GM12875 (cell line): ENCODE results near the gene FPR1.

Source experiments
- H3K4me3 ChIP-seq: one replicate; pipeline ENCODE4 v1.5.1; 2011; ENCODE audit warnings: low read depth, low read length, control low read depth
- TF ChIP-seq, protein P1 (sequence below): IDR thresholded peaks from 2 replicates; pipeline ENCODE4 v1.5.1; 2011; ENCODE audit warnings: low read depth, mild to moderate bottlenecking, control low read depth, inconsistent platforms, low read length, moderate library complexity, borderline replicate concordance; ENCODE audit not compliant: insufficient read depth

The FPR1 gene

DNA sequence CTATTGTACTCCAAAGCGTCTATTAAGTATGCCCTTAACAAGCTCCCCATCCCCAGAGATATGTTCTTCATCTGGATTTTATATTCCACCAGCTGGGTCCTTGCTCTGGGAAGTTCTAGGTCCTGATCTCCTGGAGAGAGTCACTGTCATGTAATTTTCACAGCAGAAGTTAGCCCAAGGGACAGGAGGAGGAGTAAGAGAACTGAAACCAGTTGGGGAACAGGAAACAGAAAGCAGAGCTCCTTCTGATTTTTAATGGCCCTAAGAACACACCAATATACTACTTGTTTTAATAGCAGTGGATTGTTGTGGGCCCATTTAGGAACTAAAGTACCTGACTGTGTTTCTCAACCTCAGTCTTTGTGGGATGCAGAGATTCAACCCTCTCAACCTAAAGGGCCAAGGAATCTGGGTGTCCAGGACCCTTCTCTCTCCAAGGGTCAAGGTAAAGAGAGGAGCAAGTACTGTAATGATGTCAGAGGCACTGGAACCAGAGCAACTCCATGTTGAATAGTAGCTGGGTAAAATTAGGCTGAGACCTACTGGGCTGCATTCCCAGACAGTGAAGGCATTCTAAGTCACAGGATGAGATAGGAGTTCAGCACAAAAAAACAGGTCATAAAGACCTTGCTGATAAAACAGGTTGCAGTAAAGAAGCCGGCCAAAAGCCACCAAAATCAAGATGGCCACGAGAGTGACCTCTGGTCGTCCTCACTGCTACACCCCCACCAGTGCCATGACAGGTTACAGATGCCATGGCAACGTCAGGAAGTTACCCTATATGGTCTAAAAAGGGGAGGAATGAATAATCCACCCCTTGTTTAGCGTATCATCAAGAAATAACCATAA, 35.2 kb upstream of the FPR1 start:
- H3K4me3 ChIP-seq, result no peak overlapping the region
- TF ChIP-seq, protein P1, sequence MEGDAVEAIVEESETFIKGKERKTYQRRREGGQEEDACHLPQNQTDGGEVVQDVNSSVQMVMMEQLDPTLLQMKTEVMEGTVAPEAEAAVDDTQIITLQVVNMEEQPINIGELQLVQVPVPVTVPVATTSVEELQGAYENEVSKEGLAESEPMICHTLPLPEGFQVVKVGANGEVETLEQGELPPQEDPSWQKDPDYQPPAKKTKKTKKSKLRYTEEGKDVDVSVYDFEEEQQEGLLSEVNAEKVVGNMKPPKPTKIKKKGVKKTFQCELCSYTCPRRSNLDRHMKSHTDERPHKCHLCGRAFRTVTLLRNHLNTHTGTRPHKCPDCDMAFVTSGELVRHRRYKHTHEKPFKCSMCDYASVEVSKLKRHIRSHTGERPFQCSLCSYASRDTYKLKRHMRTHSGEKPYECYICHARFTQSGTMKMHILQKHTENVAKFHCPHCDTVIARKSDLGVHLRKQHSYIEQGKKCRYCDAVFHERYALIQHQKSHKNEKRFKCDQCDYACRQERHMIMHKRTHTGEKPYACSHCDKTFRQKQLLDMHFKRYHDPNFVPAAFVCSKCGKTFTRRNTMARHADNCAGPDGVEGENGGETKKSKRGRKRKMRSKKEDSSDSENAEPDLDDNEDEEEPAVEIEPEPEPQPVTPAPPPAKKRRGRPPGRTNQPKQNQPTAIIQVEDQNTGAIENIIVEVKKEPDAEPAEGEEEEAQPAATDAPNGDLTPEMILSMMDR, result no peak

DNA sequence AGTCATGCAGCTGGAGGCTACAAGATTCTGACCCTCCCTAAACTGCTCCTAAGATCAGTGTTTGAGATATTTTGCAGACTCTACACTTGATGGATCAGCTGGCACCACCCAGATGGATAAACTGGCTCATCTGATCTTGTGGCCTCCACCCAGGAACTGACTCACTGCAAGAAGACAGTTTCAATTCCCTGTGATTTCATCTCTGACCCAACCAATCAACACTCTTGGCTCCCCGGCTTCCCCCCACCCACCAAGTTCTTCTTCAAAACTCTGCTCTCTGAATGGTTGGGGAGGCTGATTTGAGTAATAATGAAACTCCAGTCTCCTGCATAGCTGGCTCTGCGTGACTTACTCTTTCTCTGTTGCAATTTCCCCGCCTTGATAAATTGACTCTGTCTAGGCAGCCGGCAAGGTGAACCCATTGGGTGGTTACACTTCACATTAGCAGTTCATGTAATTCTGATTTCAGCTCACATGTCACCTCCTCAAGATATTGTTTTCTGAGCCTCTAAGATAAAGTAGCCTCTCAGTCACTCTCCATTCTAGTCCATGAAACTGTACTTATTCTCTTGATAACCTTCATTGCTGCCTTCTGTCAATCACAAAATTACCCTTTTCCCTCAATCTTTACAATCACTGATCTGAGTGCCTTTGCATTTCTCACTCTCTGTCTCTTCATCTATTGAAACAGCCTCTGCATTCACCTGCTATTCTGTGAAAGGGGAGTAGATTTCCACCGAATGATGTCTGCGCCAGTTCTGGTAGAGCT, 33.4 kb upstream of the FPR1 start:
- TF ChIP-seq, protein P1, result no peak
- no peak overlapping the region for H3K4me3 ChIP-seq

DNA sequence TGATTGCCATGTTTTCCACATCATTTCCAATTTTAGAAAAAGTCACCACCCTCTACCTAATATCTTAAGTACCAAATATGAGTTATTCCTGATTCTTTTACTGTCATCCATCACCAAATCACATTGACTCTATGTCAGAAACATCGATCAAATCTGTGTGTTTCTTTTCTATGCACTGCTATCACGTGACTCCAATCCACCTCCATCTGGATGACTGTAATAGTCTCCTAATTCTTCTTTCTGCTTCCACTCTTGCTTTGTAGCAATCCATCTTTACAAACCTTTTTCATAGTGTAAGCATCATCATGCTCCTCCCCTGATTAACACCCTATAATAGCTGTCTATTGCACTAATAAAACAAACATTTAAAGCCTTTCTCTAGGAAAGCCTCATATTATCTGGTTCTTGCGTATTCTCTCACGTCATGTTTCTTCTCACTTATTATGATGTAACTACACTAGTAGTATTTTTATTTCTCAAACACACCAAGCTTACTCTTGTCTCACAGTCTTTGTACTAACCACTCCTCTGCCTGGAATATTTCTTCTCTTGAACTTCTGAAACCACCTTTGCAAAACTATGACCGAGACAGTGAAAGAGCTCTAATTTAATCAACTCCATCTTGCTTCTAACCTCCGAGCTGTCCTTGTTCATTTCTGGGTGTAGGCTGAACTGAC, 32.6 kb upstream of the FPR1 start:
- no peak overlapping the region for H3K4me3 ChIP-seq
- TF ChIP-seq, protein P1, result no peak

DNA sequence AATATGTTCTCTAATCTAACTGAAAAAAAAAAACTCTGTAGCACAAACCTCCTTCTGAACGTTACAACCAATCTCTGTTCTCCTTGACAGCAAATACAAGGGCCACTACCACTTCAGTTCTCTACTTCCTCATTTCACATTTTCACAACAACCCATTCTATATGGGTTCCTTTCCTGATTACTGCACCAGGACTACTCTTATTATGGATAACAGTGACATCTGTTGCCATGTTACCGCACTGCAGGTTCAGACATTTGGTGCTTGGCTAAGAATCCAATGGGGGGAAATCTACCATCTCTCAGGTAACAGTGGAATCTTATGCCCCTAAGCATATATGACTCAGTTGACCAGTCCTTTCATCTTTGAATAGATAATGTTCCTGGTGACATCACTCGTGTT, 31.7 kb upstream of the FPR1 start:
- no peak overlapping the region for H3K4me3 ChIP-seq
- TF ChIP-seq, protein P1, result no peak

DNA sequence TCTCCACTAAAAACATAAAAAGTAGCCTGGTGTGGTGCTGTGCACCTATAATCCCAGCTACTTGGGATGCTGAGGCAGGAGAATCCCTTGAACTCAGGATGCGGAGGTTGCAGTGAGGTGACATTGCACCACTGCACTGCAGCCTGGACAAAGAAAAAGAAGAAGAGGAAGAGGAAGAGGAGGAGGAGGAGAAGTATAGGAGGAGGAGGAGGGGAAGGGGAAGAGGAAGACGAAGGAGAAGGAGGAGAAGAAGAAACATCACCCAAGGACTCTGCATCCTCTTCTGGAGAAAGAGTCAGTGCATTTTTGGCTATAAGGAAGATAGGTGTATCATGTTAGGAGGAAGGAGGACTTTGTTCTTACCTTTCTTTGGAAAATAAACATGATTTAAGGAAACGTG, 30.3 kb upstream of the FPR1 start:
- no peak overlapping the region for H3K4me3 ChIP-seq
- TF ChIP-seq, protein P1, result no peak

DNA sequence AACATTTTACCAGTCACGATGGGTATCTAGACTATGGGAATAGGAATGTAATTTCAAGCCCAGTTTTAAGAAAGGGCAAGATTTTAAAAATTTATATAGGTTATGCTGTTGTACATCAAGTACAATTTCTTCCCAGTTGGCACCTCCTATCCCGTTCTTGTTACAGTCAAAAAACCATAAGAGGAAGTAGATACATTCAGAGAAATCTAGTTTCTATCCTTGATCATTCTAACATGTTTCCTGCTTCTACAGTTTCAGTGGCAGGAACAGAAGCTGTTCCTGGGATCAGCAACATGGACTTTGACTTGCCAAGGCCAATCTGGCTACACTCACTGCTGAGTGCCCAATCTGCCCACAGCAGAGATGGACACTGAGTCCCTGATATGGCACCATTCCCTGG, 28.6 kb upstream of the FPR1 start:
- no peak overlapping the region for H3K4me3 ChIP-seq
- TF ChIP-seq, protein P1, result no peak
